ENCODE measurements around the gene LRBA. TPM values are rescaled to one million over a fixed set of nuclear protein-coding genes. Genes with fewer than 3 reads are reported as not detected.

LRBA gene
- polyA plus RNA-seq, 1 of the 3 experiments (the other 2 are of a cell fraction): 11.4 TPM

GRCh38 chr4:150250293-150250997 is 764.6 kb downstream of the LRBA start:
- DNase-seq: no peak
- POLR2A ChIA-PET: no interaction called here
- H3K9ac ChIP-seq: no peak overlapping the region
- TF ChIP-seq FOXJ3 (CRISPR knock-in tag; IDR thresholded peaks at IDR 0.05) (no peak), TAF1 (IDR thresholded peaks at IDR 0.05; ENCODE audit: borderline replicate concordance, low read depth, low read length) (no peak), SIN3A (IDR thresholded peaks at IDR 0.05; ENCODE audit: borderline replicate concordance, low read depth, low read length) (no peak), EZH2phosphoT487 (IDR thresholded peaks at IDR 0.05; ENCODE audit: borderline replicate concordance, low read depth) (no peak), ZBTB33 (IDR thresholded peaks at IDR 0.05; ENCODE audit: borderline replicate concordance, low read depth) (no peak), USF1 (IDR thresholded peaks at IDR 0.05; ENCODE audit: borderline replicate concordance, low read depth) (no peak)
- TF ChIP-seq, protein P1, sequence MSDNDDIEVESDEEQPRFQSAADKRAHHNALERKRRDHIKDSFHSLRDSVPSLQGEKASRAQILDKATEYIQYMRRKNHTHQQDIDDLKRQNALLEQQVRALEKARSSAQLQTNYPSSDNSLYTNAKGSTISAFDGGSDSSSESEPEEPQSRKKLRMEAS (IDR thresholded peaks at IDR 0.05; ENCODE audit: low read depth): no peak
- 90% methylated on average over 7 of the region's 9 CpGs for whole genome bisulfite sequencing (ENCODE audit: low lambda C conversion rate)
- no peak overlapping the region for H3K4me3 ChIP-seq (ENCODE audit: low read depth in 2 of 2, low read length in 1 of 2)
- H3K9me2 ChIP-seq: no peaks in the 10 kb centered on the region
- H3F3A ChIP-seq (replicated peaks; ENCODE audit: insufficient read depth): peaks cover 29% of the 10 kb centered on the region
- no peak overlapping the region for H2AFZ ChIP-seq (ENCODE audit: low read depth)
- H4K20me1 ChIP-seq (ENCODE audit: insufficient read depth): no peaks in the 10 kb centered on the region
- H3K27me3 ChIP-seq (ENCODE audit: insufficient read depth): no peaks in the 10 kb centered on the region
- H3K4me1 ChIP-seq (ENCODE audit: control insufficient read depth in 1 of 2, insufficient read depth in 2 of 2, low read depth in 1 of 2, low read length in 1 of 2): no peaks in the 10 kb centered on the region; a peak in 1 of 4 replicates
- H3K4me2 ChIP-seq: no peak overlapping the region
- CTCF ChIA-PET: interaction anchor here (0.8 kb wide), 1 partner anchor 41 kb away, joined by 3 read pairs; no protein-coding TSS in a partner anchor
- H3K9me3 ChIP-seq: no peaks in the 10 kb centered on the region
- H3K36me3 ChIP-seq (replicated peaks in 1 of 2; ENCODE audit: control insufficient read depth in 1 of 2, insufficient read depth in 2 of 2, low read length in 1 of 2): peaks cover 43 to 62% of the 10 kb centered on the region in 2 experiments
- no peak overlapping the region; a peak in 1 of 4 replicates for H3K27ac ChIP-seq (ENCODE audit: low read depth in 2 of 2, low read length in 1 of 2)
- no peaks in the 10 kb centered on the region for H3K79me2 ChIP-seq (ENCODE audit: insufficient read depth)

GRCh38 chr4:150248181-150248580 is 766.9 kb downstream of the LRBA start:
- Histone ChIP-seq H3K9me3 (no peaks in the 10 kb centered on the region), H3K79me2 (ENCODE audit: insufficient read depth) (no peaks in the 10 kb centered on the region), H3K36me3 (replicated peaks in 1 of 2; ENCODE audit: control insufficient read depth in 1 of 2, insufficient read depth in 2 of 2, low read length in 1 of 2) (peaks cover 30 to 49% of the 10 kb centered on the region in 2 experiments), H3K9ac (no peak overlapping the region), H4K20me1 (ENCODE audit: insufficient read depth) (no peaks in the 10 kb centered on the region), H3F3A (replicated peaks; ENCODE audit: insufficient read depth) (peaks cover 38% of the 10 kb centered on the region), H3K4me3 (ENCODE audit: low read depth in 2 of 2, low read length in 1 of 2) (no peak overlapping the region), H2AFZ (ENCODE audit: low read depth) (no peak overlapping the region), H3K27ac (ENCODE audit: low read depth in 2 of 2, low read length in 1 of 2) (no peak overlapping the region; a peak in 1 of 4 replicates), H3K27me3 (ENCODE audit: insufficient read depth) (no peaks in the 10 kb centered on the region), H3K9me2 (no peaks in the 10 kb centered on the region), H3K4me2 (no peak overlapping the region), H3K4me1 (ENCODE audit: control insufficient read depth in 1 of 2, insufficient read depth in 2 of 2, low read depth in 1 of 2, low read length in 1 of 2) (peaks cover 0 to 9% of the 10 kb centered on the region in 2 experiments; a peak in 3 of 4 replicates)
- CTCF ChIA-PET: interaction anchor here (1.2 to 1.6 kb wide), 3 partner anchors 30 to 619 kb away, joined by 3 to 7 read pairs (median 4); no protein-coding TSS in a partner anchor
- no peak for DNase-seq
- WGBS (ENCODE audit: low lambda C conversion rate): 96% methylated on average over 4 of the region's 4 CpGs
- TF ChIP-seq GATA2 (CRISPR knock-in tag; IDR thresholded peaks at IDR 0.05): no peak
- TF ChIP-seq, protein P1 (IDR thresholded peaks at IDR 0.05; ENCODE audit: low read depth): no peak
- POLR2A ChIA-PET: no interaction called here

Measured in SK-N-SH (cell line).